ENCODE measurements around the gene SLC14A1.

GRCh38 chr18:45786941-45787340 is 63.0 kb downstream of the SLC14A1 start:
- TF ChIP-seq CTCF (IDR thresholded peaks at IDR 0.05), result no peak
- TF ChIP-seq POLR2AphosphoS5 (IDR thresholded peaks at IDR 0.05), result no peak
- no peak for TF ChIP-seq EP300 (IDR thresholded peaks at IDR 0.05)

Data from stomach (tissue), 4 donors.